Natural killer cell (primary cell): Measurements from ENCODE around the gene XXYLT1. TPM values are rescaled to one million over a fixed set of nuclear protein-coding genes. Genes with fewer than 3 reads are reported as not detected.

Experiments
- ATAC-seq, 3 donors: fragments of 150-1000 bp in 2 of 3; fragments of 200-7000 bp in 1 of 3; cut with Tn5 transposase; 1 replicate in 1 of 3; 2 replicates in 2 of 3; pipeline ENCODE4 v1.10.0; 2021; ENCODE audit warnings: mild to moderate bottlenecking in 2 of 3, moderate library complexity in 2 of 3
- DNase-seq, 2 donors: peaks; one replicate each; pipeline versions ENCODE4 v3.0.0 to v3.0.0-alpha.2; 2013 to 2021; ENCODE audit warnings: mixed read lengths in 1 of 2
- H3K27ac ChIP-seq: one replicate; pipeline ENCODE4 v1.5.1; 2013; ENCODE audit warnings: mild to moderate bottlenecking, low read length
- H3K27me3 ChIP-seq: one replicate; pipeline ENCODE4 v1.6.1; 2013; ENCODE audit warnings: low read length; ENCODE audit not compliant: control insufficient read depth, insufficient read depth
- H3K36me3 ChIP-seq: one replicate; pipeline ENCODE4 v1.6.1; 2013; ENCODE audit warnings: low read length; ENCODE audit not compliant: control insufficient read depth, insufficient read depth
- H3K4me1 ChIP-seq: one replicate; pipeline ENCODE4 v1.6.1; 2013; ENCODE audit warnings: low read length; ENCODE audit not compliant: control insufficient read depth, insufficient read depth
- H3K4me3 ChIP-seq: one replicate; pipeline ENCODE4 v1.5.1; 2013; ENCODE audit warnings: low read length
- H3K9me3 ChIP-seq: one replicate; pipeline ENCODE4 v1.6.1; 2013; ENCODE audit warnings: low read length; ENCODE audit not compliant: control insufficient read depth, insufficient read depth
- H3K27ac Mint-ChIP-seq, 2 donors: one replicate each; pipeline ENCODE4 v1.8.0; 2022; ENCODE audit warnings: mild to moderate bottlenecking in 2 of 2, mixed read lengths in 2 of 2, moderate library complexity in 1 of 2
- H3K27me3 Mint-ChIP-seq, 2 donors: one replicate each; pipeline ENCODE4 v1.8.0; 2022; ENCODE audit warnings: low read depth in 2 of 2, mixed read lengths in 2 of 2
- H3K36me3 Mint-ChIP-seq: one replicate; pipeline ENCODE4 v1.8.0; 2022; ENCODE audit warnings: mixed read lengths
- H3K4me1 Mint-ChIP-seq, 2 donors: one replicate each; pipeline ENCODE4 v1.8.0; 2022; ENCODE audit warnings: mixed read lengths in 2 of 2
- H3K4me3 Mint-ChIP-seq: one replicate; pipeline ENCODE4 v1.8.0; 2022; ENCODE audit warnings: mild to moderate bottlenecking, moderate library complexity, mixed read lengths
- H3K9me3 Mint-ChIP-seq, 2 donors: one replicate each; pipeline ENCODE4 v1.8.0; 2022; ENCODE audit warnings: mixed read lengths in 2 of 2
- CTCF ChIP-seq: fragments of 200-600 bp; IDR thresholded peaks from one replicate; pipeline ENCODE4 v1.8.0; 2022; ENCODE audit warnings: antibody characterized with exemption
- WGBS: methylation state at CpG from one replicate; pipeline ENCODE4 v1.1.7; 2013; ENCODE audit warnings: missing lambda C conversion rate; ENCODE audit not compliant: insufficient coverage; 5-methylcytosine and 5-hydroxymethylcytosine counted together
- intact Hi-C: fragments of 100-400 bp; cut with micrococcal nuclease; formaldehyde crosslinking; loops from one replicate; pipeline ENCODE4 v1.14.2; 2022
- total RNA-seq, 4 donors: library from RNA; stranded (reverse); fragments of 120-200 nt in 1 of 4; gene quantifications; one replicate each; pipeline versions ENCODE4 v1.2.3 to v1.2.4, GENCODE V29; 2013 to 2022

XXYLT1 gene
- total RNA-seq, 3 donors from 2014 or later (not counting 1 experiment from before 2014, with no cell fraction given) = 8.7 to 13.6 (median 10.2) TPM

- no peak for DNase-seq
- WGBS = 97% methylated on average over 10 of the region's 11 CpGs
- intact Hi-C loops = loop anchor here (10.0 kb wide), 2 partner anchors 264 to 784 kb away; partner anchors contain the start of gene ATP13A3
- Histone ChIP-seq H3K4me3 (no peak overlapping the region), H3K27me3 (no peaks in the 10 kb centered on the region), H3K27ac (no peak overlapping the region), H3K4me1 (peaks cover 23% of the 10 kb centered on the region), H3K36me3 (no peaks in the 10 kb centered on the region), H3K9me3 (no peaks in the 10 kb centered on the region)
- Mint-ChIP-seq H3K4me1 (peaks cover 24 to 25% of the 10 kb centered on the region in 2 donors), H3K27ac (no peak overlapping the region), H3K4me3 (peak overlapping the region; percentile 78), H3K27me3 (no peaks in the 10 kb centered on the region), H3K9me3 (no peaks in the 10 kb centered on the region), H3K36me3 (no peaks in the 10 kb centered on the region)
- ATAC-seq = no peak
- TF ChIP-seq CTCF = no peak
Observed at GRCh38 chr3:195268576-195269309, 2.2 kb downstream of the XXYLT1 start.

GRCh38 chr3:195267096-195267495 is 3.9 kb downstream of the XXYLT1 start:
- Histone ChIP-seq H3K9me3 (no peaks in the 10 kb centered on the region), H3K4me3 (no peak overlapping the region), H3K27ac (no peak overlapping the region), H3K36me3 (no peaks in the 10 kb centered on the region), H3K4me1 (peaks cover 23% of the 10 kb centered on the region), H3K27me3 (no peaks in the 10 kb centered on the region)
- ATAC-seq = no peak
- Mint-ChIP-seq H3K27me3 (no peaks in the 10 kb centered on the region), H3K9me3 (no peaks in the 10 kb centered on the region), H3K4me1 (peaks cover 23 to 24% of the 10 kb centered on the region in 2 donors), H3K4me3 (no peak overlapping the region), H3K27ac (no peak overlapping the region), H3K36me3 (no peaks in the 10 kb centered on the region)
- WGBS = 92% methylated on average over 3 of the region's 3 CpGs
- intact Hi-C loops = loop anchor here (10.0 kb wide), 2 partner anchors 262 to 782 kb away; partner anchors contain the start of gene ATP13A3
- no peak for TF ChIP-seq CTCF
- no peak for DNase-seq

- Mint-ChIP-seq H3K27ac (no peak overlapping the region), H3K36me3 (no peaks in the 10 kb centered on the region), H3K4me3 (no peak overlapping the region), H3K4me1 (peaks cover 17% of the 10 kb centered on the region in 2 donors), H3K27me3 (no peaks in the 10 kb centered on the region), H3K9me3 (no peaks in the 10 kb centered on the region)
- DNase-seq (no peak), ATAC-seq (no peak)
- H3K27me3 ChIP-seq = no peaks in the 10 kb centered on the region
- H3K27ac ChIP-seq = no peak overlapping the region
- H3K9me3 ChIP-seq = no peaks in the 10 kb centered on the region
- WGBS = 98% methylated on average over 5 of the region's 5 CpGs
- no peak overlapping the region for H3K4me3 ChIP-seq
- no peak for TF ChIP-seq CTCF
- no peaks in the 10 kb centered on the region for H3K36me3 ChIP-seq
- intact Hi-C loops = loop anchor here (10.0 kb wide), 2 partner anchors 262 to 782 kb away; partner anchors contain the start of gene ATP13A3
- H3K4me1 ChIP-seq = peaks cover 19% of the 10 kb centered on the region
Observed at GRCh38 chr3:195266428-195266827, 4.5 kb downstream of the XXYLT1 start.
